HepG2 (cell line): Measurements from ENCODE around the gene DTNB. TPM values are rescaled to one million over a fixed set of nuclear protein-coding genes. Genes with fewer than 3 reads are reported as not detected.

Experiments
- ARID2 ChIP-seq: sonication (generic); formaldehyde crosslinking; IDR thresholded peaks from 2 replicates; pipeline ENCODE4 v1.8.1; 2022; ENCODE audit warnings: mild to moderate bottlenecking, missing genetic modification reagents, borderline replicate concordance
- ATRX ChIP-seq: sonication (generic); formaldehyde crosslinking; IDR thresholded peaks from 2 replicates; pipeline ENCODE4 v1.4.0; 2020; ENCODE audit warnings: missing genetic modification reagents, borderline replicate concordance
- CBFB ChIP-seq: sonication (generic); formaldehyde crosslinking; IDR thresholded peaks from 2 replicates; pipeline ENCODE4 v1.4.0; 2020; ENCODE audit warnings: missing genetic modification reagents
- CBX5 ChIP-seq: sonication (generic); formaldehyde crosslinking; IDR thresholded peaks from 2 replicates; pipeline ENCODE4 v1.4.0; 2020; ENCODE audit warnings: missing genetic modification reagents, borderline replicate concordance
- CREB1 ChIP-seq, 2 experiments: fragments of 450-650 bp in 1 of 2; IDR thresholded peaks; 2 replicates each; pipeline ENCODE4 v1.6.1; 2016 to 2017; ENCODE audit warnings: control low read depth in 1 of 2, mild to moderate bottlenecking in 1 of 2, missing compliant biosample characterization in 1 of 2, missing genetic modification characterization in 1 of 2
- FOSL2 ChIP-seq: sonication (generic); formaldehyde crosslinking; IDR thresholded peaks from 2 replicates; pipeline ENCODE4 v1.4.0; 2020; ENCODE audit warnings: missing genetic modification reagents
- GLI4 ChIP-seq: sonication (generic); formaldehyde crosslinking; IDR thresholded peaks from 2 replicates; pipeline ENCODE4 v1.5.1; 2020; ENCODE audit warnings: missing genetic modification reagents, mild to moderate bottlenecking, moderate library complexity, borderline replicate concordance
- KLF16 ChIP-seq, 2 experiments: sonication (generic) in 1 of 2; formaldehyde crosslinking in 1 of 2; IDR thresholded peaks; 2 replicates each; pipeline versions ENCODE4 v1.6.1 to v1.8.0; 2016 to 2023; ENCODE audit warnings: missing genetic modification reagents in 2 of 2, missing compliant biosample characterization in 1 of 2
- NFRKB ChIP-seq: fragments of 450-650 bp; IDR thresholded peaks from 2 replicates; pipeline ENCODE4 v1.6.1; 2017
- NFYC ChIP-seq: IDR thresholded peaks from 2 replicates; pipeline ENCODE4 v1.6.1; 2016; ENCODE audit warnings: missing genetic modification reagents, missing compliant biosample characterization
- NR2C2 ChIP-seq: sonication (generic); formaldehyde crosslinking; IDR thresholded peaks from 2 replicates; pipeline ENCODE4 v1.4.0; 2020; ENCODE audit warnings: missing genetic modification reagents, mild to moderate bottlenecking, moderate library complexity, borderline replicate concordance
- PHF8 ChIP-seq: sonication (generic); formaldehyde crosslinking; IDR thresholded peaks from 2 replicates; pipeline ENCODE4 v1.5.0; 2020; ENCODE audit warnings: missing genetic modification reagents
- POLR2A ChIP-seq, 2 experiments: IDR thresholded peaks; 2 replicates each; pipeline ENCODE4 v1.6.1; 2011; ENCODE audit warnings: low read depth in 2 of 2, low read length in 2 of 2, mild to moderate bottlenecking in 1 of 2, moderate library complexity in 1 of 2; ENCODE audit not compliant: insufficient read depth in 1 of 2
- POLR2AphosphoS5 ChIP-seq: IDR thresholded peaks from 2 replicates; pipeline ENCODE4 v1.6.1; 2012; ENCODE audit warnings: low read depth, low read length
- SALL1 ChIP-seq: sonication (generic); formaldehyde crosslinking; IDR thresholded peaks from 2 replicates; pipeline ENCODE4 v1.8.0; 2022; ENCODE audit warnings: mild to moderate bottlenecking, missing genetic modification reagents
- SP1 ChIP-seq, 2 experiments: fragments of 450-650 bp in 1 of 2; sonication (generic) in 1 of 2; formaldehyde crosslinking in 1 of 2; IDR thresholded peaks; 2 replicates each; pipeline versions ENCODE4 v1.4.0 to v1.6.1; 2016 to 2020; ENCODE audit warnings: missing genetic modification reagents in 1 of 2
- TEAD3 ChIP-seq: optimal IDR thresholded peaks from 2 replicates; pipeline ENCODE3; 2016; ENCODE audit warnings: borderline replicate concordance
- TFDP2 ChIP-seq: sonication (generic); formaldehyde crosslinking; IDR thresholded peaks from 2 replicates; pipeline ENCODE4 v1.4.0; 2020; ENCODE audit warnings: missing genetic modification reagents
- YY1 ChIP-seq: IDR thresholded peaks from 2 replicates; pipeline ENCODE4 v1.6.1; 2011; ENCODE audit warnings: low read length, low read depth, moderate library complexity, mild to moderate bottlenecking; ENCODE audit not compliant: insufficient read depth, insufficient replicate concordance
- ZBTB44 ChIP-seq: sonication (generic); formaldehyde crosslinking; IDR thresholded peaks from 2 replicates; pipeline ENCODE4 v1.4.0; 2020; ENCODE audit warnings: missing genetic modification reagents
- ZBTB7B ChIP-seq: sonication (generic); formaldehyde crosslinking; IDR thresholded peaks from 2 replicates; pipeline ENCODE4 v1.4.0; 2020; ENCODE audit warnings: missing genetic modification reagents
- ZFP36 ChIP-seq: fragments of 150-350 bp; IDR thresholded peaks from 2 replicates; pipeline ENCODE4 v1.6.1; 2018; ENCODE audit warnings: borderline replicate concordance, low read length, low read depth; ENCODE audit not compliant: partially characterized antibody
- ZIK1 ChIP-seq: sonication (generic); formaldehyde crosslinking; IDR thresholded peaks from 2 replicates; pipeline ENCODE4 v1.5.0; 2020; ENCODE audit warnings: mild to moderate bottlenecking, low read depth, missing genetic modification reagents, borderline replicate concordance
- ZKSCAN5 ChIP-seq: sonication (generic); formaldehyde crosslinking; IDR thresholded peaks from 2 replicates; pipeline ENCODE4 v1.5.1; 2020; ENCODE audit warnings: mild to moderate bottlenecking, missing genetic modification reagents
- ZNF510 ChIP-seq: sonication (generic); formaldehyde crosslinking; IDR thresholded peaks from 2 replicates; pipeline ENCODE4 v1.4.0; 2020; ENCODE audit warnings: low read depth, mild to moderate bottlenecking, missing genetic modification reagents
- ZNF709 ChIP-seq: sonication (generic); formaldehyde crosslinking; IDR thresholded peaks from 2 replicates; pipeline ENCODE4 v1.5.0; 2020; ENCODE audit warnings: mild to moderate bottlenecking, missing genetic modification reagents
- ZNF724P ChIP-seq: sonication (generic); formaldehyde crosslinking; IDR thresholded peaks from 2 replicates; pipeline ENCODE4 v1.8.0; 2022; ENCODE audit warnings: missing genetic modification reagents, borderline replicate concordance
- ZNF777 ChIP-seq: sonication (generic); formaldehyde crosslinking; IDR thresholded peaks from 2 replicates; pipeline ENCODE4 v1.4.0; 2020; ENCODE audit warnings: missing genetic modification reagents
- polyA plus RNA-seq, 8 experiments: library from polyadenylated mRNA; depleted of rRNA in 3 of 8; stranded (reverse) in 7 of 8; unstranded in 1 of 8; fragments of >200 nt; fragmentation: Illumina TruSeq in 4 of 8; extraction: Trizol in 4 of 8; gene quantifications; 2 replicates each; pipeline versions ENCODE4 v1.2.1 to v1.2.3, GENCODE V29; 2011 to 2016; ENCODE audit warnings: low read depth in 4 of 8, missing spikeins in 1 of 8, mixed read lengths in 1 of 8; ENCODE audit not compliant: insufficient read depth in 1 of 8
- total RNA-seq, 5 experiments: library from RNA; depleted of rRNA; stranded (reverse); fragments of >200 nt; fragmentation: Illumina TruSeq; extraction: Trizol; gene quantifications; 2 replicates each; pipeline ENCODE4 v1.2.3, GENCODE V29; 2016; ENCODE audit warnings: low read depth in 1 of 5
- TF ChIP-seq, protein P1 (sequence below): IDR thresholded peaks from 2 replicates; pipeline ENCODE4 v1.6.1; 2016; ENCODE audit warnings: missing genetic modification reagents, missing compliant biosample characterization

Gene DTNB
- total and polyA plus RNA-seq, 2 of the 13 experiments (the other 11 are each of a cell fraction or from before 2014, with no cell fraction given), result 14.4 to 23.9 TPM

DNA sequence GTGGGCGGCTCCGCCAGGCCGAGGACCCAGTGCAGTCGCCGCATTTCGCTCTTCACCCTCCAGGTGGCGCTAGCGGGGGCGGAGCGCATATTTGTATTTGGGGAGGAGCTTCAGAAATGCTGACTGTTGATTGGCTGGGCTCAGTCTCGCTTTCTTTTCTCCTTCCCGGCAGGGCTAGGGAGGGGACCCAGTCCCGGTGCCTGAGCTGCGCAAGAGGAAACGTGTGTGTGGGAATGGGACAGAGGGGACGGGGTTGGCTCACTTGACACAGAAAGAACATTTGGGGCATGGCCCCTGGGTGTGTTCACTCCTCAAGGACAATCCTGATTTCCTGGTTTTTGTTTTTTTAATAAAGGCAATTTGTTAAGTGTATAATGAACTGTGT lies 311.3 kb downstream of the DTNB start (continued):
- TF ChIP-seq ZNF724P (CRISPR knock-in tag), result peak; percentile 68; the same call in 1 of the 2 replicates
- TF ChIP-seq SALL1 (CRISPR knock-in tag), result peak; percentile 72
- TF ChIP-seq NR2C2 (CRISPR knock-in tag), result peak; percentile 43; the same call in 1 of the 2 replicates
- peak; percentile 85 for TF ChIP-seq NFYC
- peak; percentile 38 for TF ChIP-seq TFDP2 (CRISPR knock-in tag)
- 0 out of 2 replicates have a peak, but pooled peaks have one; percentile 33 for TF ChIP-seq ZNF777 (CRISPR knock-in tag)
- TF ChIP-seq ATRX (CRISPR knock-in tag), result no peak
- TF ChIP-seq YY1, result peak; percentile 74
- TF ChIP-seq CBFB, result peak; percentile 52; the same call in 1 of the 2 replicates
- TF ChIP-seq KLF16 (CRISPR knock-in tag; IDR thresholded peaks at IDR 0.05), result peak in 1 of 2 experiments; percentile 59; a peak in 2 of 4 replicates
- TF ChIP-seq, protein P1, sequence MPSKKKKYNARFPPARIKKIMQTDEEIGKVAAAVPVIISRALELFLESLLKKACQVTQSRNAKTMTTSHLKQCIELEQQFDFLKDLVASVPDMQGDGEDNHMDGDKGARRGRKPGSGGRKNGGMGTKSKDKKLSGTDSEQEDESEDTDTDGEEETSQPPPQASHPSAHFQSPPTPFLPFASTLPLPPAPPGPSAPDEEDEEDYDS (CRISPR knock-in tag), result peak; percentile 99
- no peak for TF ChIP-seq CREB1 (IDR thresholded peaks at IDR 0.05)
- TF ChIP-seq CREB1 (CRISPR knock-in tag; IDR thresholded peaks at IDR 0.05), result peak; percentile 55; the same call in 1 of the 2 replicates
- no peak for TF ChIP-seq ZKSCAN5 (CRISPR knock-in tag)
- TF ChIP-seq TEAD3 (CRISPR knock-in tag), result peak; percentile 92
- peak; percentile 93; the same call in 1 of the 2 replicates for TF ChIP-seq CBX5 (CRISPR knock-in tag)
- TF ChIP-seq ZBTB7B (CRISPR knock-in tag), result no peak
- peak; percentile 52; the same call in 1 of the 2 replicates for TF ChIP-seq FOSL2 (CRISPR knock-in tag)
- TF ChIP-seq ZBTB44, result no peak
- TF ChIP-seq ZIK1, result no peak; the same call in 1 of the 2 replicates
- peak; percentile 83 for TF ChIP-seq POLR2AphosphoS5
- TF ChIP-seq POLR2A (IDR thresholded peaks at IDR 0.05; ENCODE audit: insufficient read depth in 1 of 2, low read depth in 2 of 2, low read length in 2 of 2), result peak; percentile 35 to 86; a peak in 2 of 4 replicates
- TF ChIP-seq ZFP36, result no peak
- TF ChIP-seq GLI4 (CRISPR knock-in tag), result peak; percentile 69; the same call in 1 of the 2 replicates
- peak; percentile 74; the same call in 1 of the 2 replicates for TF ChIP-seq ARID2
- no peak for TF ChIP-seq SP1 (IDR thresholded peaks at IDR 0.05)
- peak; percentile 99 for TF ChIP-seq SP1 (CRISPR knock-in tag; IDR thresholded peaks at IDR 0.05)
- no peak for TF ChIP-seq NFRKB
- TF ChIP-seq PHF8 (CRISPR knock-in tag), result peak; percentile 55; the same call in 1 of the 2 replicates
- no peak for TF ChIP-seq ZNF709 (CRISPR knock-in tag)
- 0 out of 2 replicates have a peak, but pooled peaks have one; percentile 69 for TF ChIP-seq ZNF510 (CRISPR knock-in tag)
